ENCODE data around the gene DOK6.

The DOK6 gene

GRCh38 chr18:69557282-69557681 lies 156.6 kb downstream of the DOK6 start:
- no peak overlapping the region for H3K4me3 ChIP-seq (ENCODE audit: low read depth, low read length)
- no peak for TF ChIP-seq CTCF (IDR thresholded peaks at IDR 0.05; ENCODE audit: borderline replicate concordance, insufficient read depth, low read depth, low read length)

DNA sequence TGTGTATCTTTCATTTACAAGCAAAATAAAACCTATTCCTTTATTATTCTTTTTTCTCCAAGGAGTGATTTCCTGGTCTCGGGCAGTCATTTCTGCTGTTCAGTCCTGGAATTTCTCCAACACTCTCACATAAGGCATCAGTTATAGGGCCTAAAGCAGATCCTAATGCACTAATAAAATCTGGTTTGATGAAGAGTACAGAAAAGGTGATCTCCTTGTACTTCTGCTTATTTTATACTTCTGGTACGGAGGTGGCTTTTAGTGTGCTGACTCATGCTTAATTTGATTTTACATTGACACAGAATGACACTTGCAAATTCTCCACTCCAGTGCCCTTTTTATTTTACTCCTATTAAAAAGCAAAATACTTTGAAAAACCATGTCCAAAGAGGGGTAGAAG lies 157.4 kb downstream of the DOK6 start:
- H3K4me3 ChIP-seq (ENCODE audit: low read depth, low read length), result no peak overlapping the region
- TF ChIP-seq CTCF (IDR thresholded peaks at IDR 0.05; ENCODE audit: borderline replicate concordance, insufficient read depth, low read depth, low read length), result no peak

DNA sequence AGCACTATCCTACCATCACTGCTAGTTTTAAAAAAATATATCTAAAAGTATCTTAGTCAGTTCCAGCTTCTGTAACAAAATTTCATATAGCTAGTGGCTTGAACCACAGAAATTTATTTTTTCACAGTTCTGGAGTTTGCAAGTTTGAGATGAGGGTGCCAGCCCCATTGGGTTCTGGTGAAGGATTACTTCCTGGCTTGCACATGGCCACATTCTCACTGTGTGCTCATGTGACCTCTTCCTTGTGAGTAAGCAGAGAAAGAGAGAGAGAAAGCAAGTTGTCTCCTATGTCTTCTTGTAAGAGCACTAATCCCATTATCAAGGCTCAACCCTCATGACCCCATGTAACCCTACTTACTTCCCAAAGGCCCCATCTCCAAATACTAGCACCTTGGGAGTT lies 158.9 kb downstream of the DOK6 start:
- H3K4me3 ChIP-seq (ENCODE audit: low read depth, low read length), result no peak overlapping the region

GRCh38 chr18:69564602-69565001 lies 163.9 kb downstream of the DOK6 start:
- no peak for TF ChIP-seq CTCF (IDR thresholded peaks at IDR 0.05; ENCODE audit: borderline replicate concordance, insufficient read depth, low read depth, low read length)
- H3K4me3 ChIP-seq (ENCODE audit: low read depth, low read length), result no peak overlapping the region

More for the DNA sequence above, 158.9 kb downstream of the DOK6 start:
- no peak for TF ChIP-seq CTCF (IDR thresholded peaks at IDR 0.05; ENCODE audit: borderline replicate concordance, insufficient read depth, low read depth, low read length)

GRCh38 chr18:69567813-69568488 lies 167.3 kb downstream of the DOK6 start:
- no peak for TF ChIP-seq CTCF (IDR thresholded peaks at IDR 0.05; ENCODE audit: borderline replicate concordance, insufficient read depth, low read depth, low read length)
- no peak overlapping the region for H3K4me3 ChIP-seq (ENCODE audit: low read depth, low read length)

DNA sequence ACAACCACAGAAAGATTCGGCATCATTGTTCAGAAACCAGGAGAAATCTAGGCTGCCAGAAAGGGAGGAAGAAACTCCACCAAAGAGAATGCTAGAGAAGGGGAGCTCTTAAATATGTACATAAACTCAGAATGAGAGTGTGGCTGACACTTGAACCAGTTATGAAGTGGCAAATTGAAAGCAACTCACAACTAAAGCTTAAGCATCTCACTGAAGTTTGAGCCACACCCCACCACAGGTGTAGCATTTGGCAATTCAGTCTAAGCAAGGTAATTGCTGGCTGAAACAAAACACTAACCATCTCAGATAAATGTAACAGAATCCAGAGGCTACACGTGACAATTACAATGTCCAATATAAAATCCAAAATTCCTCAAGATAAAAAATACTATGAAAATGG lies 168.4 kb downstream of the DOK6 start:
- H3K4me3 ChIP-seq (ENCODE audit: low read depth, low read length), result no peak overlapping the region
- TF ChIP-seq CTCF (IDR thresholded peaks at IDR 0.05; ENCODE audit: borderline replicate concordance, insufficient read depth, low read depth, low read length), result no peak

DNA sequence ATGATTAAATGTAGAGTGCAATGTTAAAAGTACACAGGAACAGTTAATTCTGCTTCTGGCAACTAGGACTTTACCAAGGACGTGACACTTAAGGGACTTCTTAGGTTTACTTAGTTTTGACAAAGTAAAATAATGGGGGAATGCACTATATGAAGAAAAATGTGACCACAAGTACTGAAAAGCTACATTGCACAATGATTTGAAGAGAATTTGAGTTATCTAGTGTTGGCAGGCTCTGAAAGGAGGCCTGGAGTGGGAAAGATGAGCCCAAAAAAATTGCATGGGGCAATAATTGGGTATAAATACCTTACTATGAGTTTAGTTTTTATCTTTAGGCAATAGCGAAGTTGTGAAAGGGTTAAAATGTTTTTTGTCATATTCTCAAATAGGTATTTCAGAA lies 173.7 kb downstream of the DOK6 start:
- no peak for TF ChIP-seq CTCF (IDR thresholded peaks at IDR 0.05; ENCODE audit: borderline replicate concordance, insufficient read depth, low read depth, low read length)

More for the DNA sequence above, 173.7 kb downstream of the DOK6 start:
- H3K4me3 ChIP-seq (ENCODE audit: low read depth, low read length), result no peak overlapping the region

All from GM12875 (cell line).